HuH-7 (cell line): ENCODE results near the gene POFUT1.
"Not testable (repeated sequence)": the region's sequence is repeated elsewhere in the genome, so short reads cannot be mapped to it uniquely, and the experiment has no call there.

Experiments used
- DNase-seq: peaks from one replicate; pipeline ENCODE4 v3.0.0; 2011; ENCODE audit warnings: low spot score

POFUT1 gene

DNA sequence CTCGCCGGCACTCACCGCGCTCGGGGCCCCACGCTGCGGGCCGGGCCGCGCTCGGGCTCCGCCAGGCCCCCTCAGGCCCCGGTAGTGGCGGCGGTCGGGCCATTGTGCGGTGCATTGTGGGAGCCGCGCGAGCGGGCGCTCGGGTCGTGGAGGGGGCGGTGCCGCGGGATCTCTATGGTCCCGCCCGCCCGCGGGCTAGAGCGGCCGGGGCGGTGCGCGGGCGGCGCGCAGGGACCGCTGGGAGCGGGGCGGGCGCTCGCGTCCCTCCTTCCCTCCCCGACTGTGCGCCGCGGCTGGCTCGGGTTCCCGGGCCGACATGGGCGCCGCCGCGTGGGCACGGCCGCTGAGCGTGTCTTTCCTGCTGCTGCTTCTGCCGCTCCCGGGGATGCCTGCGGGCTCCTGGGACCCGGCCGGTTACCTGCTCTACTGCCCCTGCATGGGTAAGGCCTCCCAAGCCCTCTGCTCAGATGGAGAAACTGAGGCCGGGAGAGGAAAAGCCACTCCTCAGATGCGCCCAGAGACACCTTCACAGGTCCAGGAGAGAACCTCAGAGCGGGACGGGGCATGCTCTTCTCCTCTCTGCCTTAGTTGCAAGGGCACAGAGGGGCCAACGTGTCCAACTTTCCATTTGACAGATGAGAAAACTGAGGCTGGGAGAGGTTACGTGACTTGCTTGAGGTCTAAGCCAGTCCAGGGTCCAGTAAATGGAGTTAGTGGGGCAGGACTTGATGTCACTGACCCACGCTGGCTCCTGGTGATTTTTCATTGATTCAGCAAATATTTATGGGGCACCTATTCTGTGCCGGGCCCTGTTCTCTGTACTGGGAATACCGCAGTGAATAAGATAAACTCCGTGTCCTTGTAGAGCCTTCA is at the start of gene POFUT1, which contains the start of gene PLAGL2:
Gene POFUT1 (plus strand): TSS at position 255 of the 873 bp plus-strand sequence. CDS start 62 bp downstream, at position 317.
Gene PLAGL2 (minus strand): TSS at position 118 of the 873 bp plus-strand sequence. CDS start 5,565 bp downstream, outside the sequence.
- peak; percentile 99 for DNase-seq

- DNase-seq: no peak
Observed at GRCh38 chr20:32158351-32158750, 49.3 kb upstream of the POFUT1 start.

DNA sequence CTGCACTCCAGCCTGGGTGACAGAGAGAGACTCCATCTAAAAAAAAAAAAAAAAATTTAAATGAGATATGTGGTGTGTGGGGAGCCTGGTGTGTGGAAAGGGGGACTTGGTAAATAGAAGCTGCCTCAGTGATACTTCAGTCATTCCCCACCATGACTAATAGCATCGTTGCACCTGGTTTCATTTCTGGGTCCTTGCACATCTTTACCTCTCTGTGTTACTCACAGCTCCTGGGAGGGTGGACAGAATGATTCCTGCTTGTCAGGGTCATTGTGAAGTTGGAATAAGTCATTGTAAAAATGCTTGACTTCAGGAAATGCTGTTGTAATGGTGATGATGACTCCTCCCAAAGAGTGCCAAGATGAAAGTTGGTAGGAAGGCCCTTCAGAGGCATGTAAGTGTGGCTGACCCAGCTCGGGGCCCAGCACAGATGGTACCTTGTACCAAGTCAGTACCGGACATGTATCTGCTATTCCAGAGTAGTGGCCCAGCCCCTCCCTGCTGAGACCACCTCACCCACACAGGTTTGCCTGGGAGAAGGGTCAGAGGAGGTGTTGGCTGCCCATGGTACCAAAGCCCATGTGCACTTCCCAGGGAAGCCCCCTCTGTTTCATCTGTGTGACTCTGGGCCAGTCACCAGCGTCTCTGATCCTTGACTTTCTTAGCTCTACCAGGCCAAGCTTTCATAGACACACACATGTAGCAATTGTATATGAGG is 48.6 kb upstream of the POFUT1 start:
- DNase-seq: no peak

DNA sequence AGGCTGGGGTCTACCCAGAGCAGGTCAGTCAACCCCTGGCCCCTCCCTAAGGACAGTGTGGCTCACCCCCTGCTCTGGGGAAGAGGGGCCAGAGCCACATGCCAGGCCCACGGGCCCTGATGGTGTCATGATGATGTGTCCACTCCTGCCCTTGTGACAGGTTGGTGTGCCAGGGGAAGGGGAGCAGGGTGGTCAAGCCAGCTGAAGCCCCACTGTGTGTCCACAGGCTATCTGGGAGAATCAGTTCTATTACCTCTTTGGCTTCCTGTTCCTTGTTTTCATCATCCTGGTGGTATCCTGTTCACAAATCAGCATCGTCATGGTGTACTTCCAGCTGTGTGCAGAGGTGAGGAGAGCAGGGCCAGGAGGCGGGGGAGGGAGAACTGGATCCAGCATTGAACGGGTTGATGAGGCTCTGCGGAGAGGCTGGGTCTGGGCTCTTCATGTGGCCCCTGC is 47.9 kb upstream of the POFUT1 start:
- no peak for DNase-seq

GRCh38 chr20:32160341-32160740 is 47.3 kb upstream of the POFUT1 start:
- DNase-seq: no peak

GRCh38 chr20:32162351-32162750 is 45.3 kb upstream of the POFUT1 start:
- no peak for DNase-seq

GRCh38 chr20:32163951-32164350 is 43.7 kb upstream of the POFUT1 start:
- DNase-seq: no peak

GRCh38 chr20:32164984-32165735 is 42.5 kb upstream of the POFUT1 start:
- no peak for DNase-seq

DNA sequence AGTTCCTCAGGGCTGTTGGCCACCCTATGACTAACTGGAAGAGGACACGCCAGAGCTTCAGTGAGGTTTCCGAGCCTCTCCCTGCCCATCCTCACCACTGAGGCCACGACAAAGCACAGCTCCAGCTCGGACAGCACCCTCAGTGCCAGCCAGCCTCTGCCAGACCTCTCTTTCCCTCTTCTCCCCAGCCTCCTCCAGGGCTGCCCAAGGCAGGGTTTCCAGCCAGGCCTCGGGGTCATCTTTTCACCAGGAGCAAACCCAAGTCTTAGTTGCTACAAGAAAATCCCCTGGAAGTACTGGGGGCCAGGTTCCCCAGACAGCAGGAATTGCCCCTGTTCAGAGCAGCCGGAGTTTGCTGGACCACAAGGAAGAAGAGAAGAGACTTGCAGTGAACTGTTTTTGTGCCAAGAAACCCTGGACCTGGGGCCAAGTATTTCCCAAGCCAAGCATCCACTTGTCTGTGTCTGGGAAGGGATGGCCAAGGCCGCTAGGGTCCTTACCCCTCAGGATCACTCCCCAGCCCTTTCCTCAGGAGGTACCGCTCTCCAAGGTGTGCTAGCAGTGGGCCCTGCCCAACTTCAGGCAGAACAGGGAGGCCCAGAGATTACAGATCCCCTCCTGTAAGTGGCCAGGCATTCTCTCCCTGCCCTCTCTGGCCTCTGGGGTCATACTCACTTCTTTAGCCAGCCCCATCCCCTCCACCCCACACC is 41.7 kb upstream of the POFUT1 start:
- no peak for DNase-seq

DNA sequence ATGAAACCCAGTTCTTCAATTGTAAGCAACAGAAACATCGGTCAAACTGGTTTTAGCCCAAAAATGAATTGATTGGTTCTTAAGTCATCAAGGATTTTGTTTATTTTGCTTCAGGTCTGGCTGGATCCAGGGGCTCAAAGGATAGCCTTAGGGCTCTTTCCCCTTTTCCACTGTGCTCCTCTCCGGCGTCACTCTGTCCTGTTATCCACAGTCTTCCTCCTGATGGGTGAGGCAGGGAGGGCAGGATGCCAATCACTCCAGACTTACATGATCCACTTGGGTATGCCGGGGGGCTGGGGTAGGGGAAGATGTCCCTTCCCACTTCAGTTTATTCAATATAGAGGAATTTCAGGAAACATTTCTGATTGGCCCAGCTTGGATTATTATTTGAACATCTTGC is 40.1 kb upstream of the POFUT1 start:
- DNase-seq: no peak

- DNase-seq: no peak
Observed at GRCh38 chr20:32168184-32168910, 39.3 kb upstream of the POFUT1 start.

- not testable (repeated sequence) for DNase-seq
Observed at GRCh38 chr20:32177696-32178095, 30.0 kb upstream of the POFUT1 start.

DNA sequence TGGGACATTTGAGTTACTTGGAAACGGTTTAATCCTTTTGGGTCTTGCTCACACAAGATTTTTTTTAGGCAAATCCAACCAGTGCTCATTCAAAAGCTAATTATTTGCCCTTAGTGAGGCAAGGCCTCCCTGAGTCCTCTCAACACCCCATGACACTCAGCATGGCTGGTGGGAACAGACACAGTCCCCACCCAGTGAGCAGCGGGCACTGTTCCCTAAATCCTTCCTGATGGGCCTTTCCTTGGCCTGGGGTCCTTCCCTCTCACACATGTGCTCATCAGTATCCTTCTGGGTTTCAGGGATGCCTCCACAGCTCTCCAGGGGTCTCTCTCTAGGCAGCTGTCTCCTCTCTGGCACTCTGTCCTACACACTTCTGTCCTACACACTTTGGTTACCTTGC is 28.2 kb upstream of the POFUT1 start:
- no peak for DNase-seq

GRCh38 chr20:32179934-32180333 is 27.7 kb upstream of the POFUT1 start:
- DNase-seq: no peak

DNA sequence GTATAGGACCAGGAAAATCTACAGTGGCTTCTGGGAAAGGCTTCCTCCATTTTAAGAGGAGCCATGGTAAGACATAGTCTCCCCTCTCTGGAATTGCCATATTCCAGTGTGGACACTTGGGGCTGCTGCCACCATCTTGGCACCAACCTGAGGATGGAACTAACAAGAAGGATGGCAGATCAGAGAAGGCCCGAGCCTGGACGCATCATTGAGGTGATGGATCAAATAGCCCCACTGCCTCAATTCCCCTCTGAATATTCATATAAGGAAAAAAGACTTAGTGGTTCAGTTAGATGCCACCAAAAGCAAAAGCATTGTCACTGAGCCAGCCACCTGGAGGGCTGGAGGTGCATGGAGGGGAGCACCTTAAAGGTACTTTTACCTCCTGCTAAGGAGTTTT is 26.1 kb upstream of the POFUT1 start:
- DNase-seq: no peak

- DNase-seq: no peak
Observed at GRCh38 chr20:32183947-32184635, 23.6 kb upstream of the POFUT1 start.

- DNase-seq: no peak
Observed at GRCh38 chr20:32184961-32185603, 22.6 kb upstream of the POFUT1 start.

DNA sequence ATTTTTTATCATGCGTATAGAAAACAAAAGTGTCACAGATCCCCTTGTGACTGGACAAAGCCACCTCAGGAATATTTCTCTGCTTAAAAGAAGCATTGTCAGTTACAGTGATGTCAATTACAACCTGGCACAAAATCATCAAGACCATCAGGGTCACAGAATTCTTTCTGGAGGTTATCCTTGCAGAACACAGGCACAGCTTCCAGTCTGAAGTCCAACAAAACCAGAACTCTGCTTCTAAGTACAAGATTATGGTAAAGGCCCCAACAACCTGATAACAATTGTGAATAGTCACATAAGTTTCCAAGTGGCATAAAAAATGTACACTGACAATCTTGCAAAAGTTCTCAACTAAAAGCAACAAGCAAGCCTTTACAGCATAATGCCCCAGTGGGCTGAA is 21.2 kb upstream of the POFUT1 start:
- DNase-seq: no peak

DNA sequence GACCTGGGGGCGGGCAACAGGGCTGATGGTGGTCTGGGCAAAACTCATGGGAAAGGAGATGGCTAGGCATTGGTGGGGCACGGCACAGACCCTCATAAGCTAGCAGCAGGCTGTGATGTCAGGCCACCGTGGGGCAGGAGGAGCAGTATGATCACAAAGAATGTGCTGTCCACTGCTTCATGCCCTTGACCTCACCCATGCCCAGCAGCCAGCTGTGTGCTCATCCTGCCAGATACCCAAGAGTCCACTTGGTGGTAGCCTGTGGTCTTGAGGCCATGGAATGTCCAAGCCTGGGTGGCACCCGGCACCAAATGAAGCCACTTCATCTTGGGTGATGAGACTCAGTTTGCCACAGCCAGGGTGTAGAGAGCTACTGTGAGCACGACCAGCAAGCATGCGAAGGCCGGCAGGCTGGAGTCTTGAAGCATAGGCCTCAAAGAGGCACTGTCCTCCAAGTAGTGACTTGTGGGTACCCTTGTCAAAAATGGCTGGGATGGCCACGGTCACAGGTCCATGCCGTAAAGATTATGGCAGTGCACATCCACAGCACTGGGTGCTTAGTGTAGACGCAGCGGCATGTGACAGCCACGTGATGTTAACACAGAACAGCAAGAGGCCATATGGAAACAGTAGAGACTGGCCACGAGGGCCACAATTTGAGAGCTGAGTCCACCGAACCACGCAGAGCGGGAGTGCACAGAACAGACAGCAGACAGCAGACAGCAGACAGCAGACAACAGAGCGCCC is 19.1 kb upstream of the POFUT1 start:
- no peak for DNase-seq
